Endodermal cell (in vitro differentiated cells): ENCODE data around the gene TCHHL1. TPM values are rescaled to one million over a fixed set of nuclear protein-coding genes. Genes with fewer than 3 reads are reported as not detected.

Experiments
- DNase-seq: peaks from one replicate; pipeline ENCODE4 v3.0.0-alpha.2; 2017
- H3K27ac ChIP-seq: 2 replicates; pipeline ENCODE4 v1.5.1; 2013; ENCODE audit warnings: mild to moderate bottlenecking, low read depth, low read length, moderate library complexity
- H3K27me3 ChIP-seq: 2 replicates; pipeline ENCODE4 v1.6.1; 2013; ENCODE audit warnings: mild to moderate bottlenecking, low read length, moderate library complexity; ENCODE audit not compliant: insufficient read depth, control insufficient read depth, poor library complexity, severe bottlenecking
- H3K36me3 ChIP-seq: 2 replicates; pipeline ENCODE4 v1.7.0; 2013; ENCODE audit warnings: mild to moderate bottlenecking, low read length, moderate library complexity; ENCODE audit not compliant: control insufficient read depth, insufficient read depth
- H3K4me1 ChIP-seq: one replicate; pipeline ENCODE4 v1.7.0; 2013; ENCODE audit warnings: low read length; ENCODE audit not compliant: control insufficient read depth, insufficient read depth
- H3K4me3 ChIP-seq: 2 replicates; pipeline ENCODE4 v1.5.1; 2013; ENCODE audit warnings: mild to moderate bottlenecking, low read length, moderate library complexity
- H3K9ac ChIP-seq: 2 replicates; pipeline ENCODE4 v1.6.1; 2013; ENCODE audit warnings: mild to moderate bottlenecking, low read length, moderate library complexity; ENCODE audit not compliant: poor library complexity, severe bottlenecking; ENCODE audit errors: extremely low read depth
- H3K9me3 ChIP-seq: 2 replicates; pipeline ENCODE4 v1.6.1; 2013; ENCODE audit warnings: mild to moderate bottlenecking, low read length, moderate library complexity; ENCODE audit not compliant: control insufficient read depth
- H3K27ac Mint-ChIP-seq: 2 replicates; pipeline ENCODE4 v1.8.0; 2020; ENCODE audit warnings: mixed read lengths
- H3K27me3 Mint-ChIP-seq: 2 replicates; pipeline ENCODE4 v1.8.0; 2021; ENCODE audit warnings: mild to moderate bottlenecking, mixed read lengths; ENCODE audit not compliant: insufficient read depth
- H3K36me3 Mint-ChIP-seq: 2 replicates; pipeline ENCODE4 v1.8.0; 2020; ENCODE audit warnings: low read depth, mixed read lengths
- H3K4me1 Mint-ChIP-seq: 2 replicates; pipeline ENCODE4 v1.8.0; 2020; ENCODE audit warnings: mixed read lengths
- H3K4me3 Mint-ChIP-seq: 2 replicates; pipeline ENCODE4 v1.8.0; 2020; ENCODE audit warnings: mild to moderate bottlenecking, moderate library complexity, mixed read lengths
- H3K9me3 Mint-ChIP-seq: 2 replicates; pipeline ENCODE4 v1.8.0; 2020; ENCODE audit warnings: mild to moderate bottlenecking, mixed read lengths
- CTCF ChIP-seq: fragments of 200-600 bp; sonication (generic); conservative IDR thresholded peaks from 2 replicates; pipeline ENCODE4 v1.5.0; 2021; ENCODE audit warnings: antibody characterized with exemption, mild to moderate bottlenecking
- WGBS, 2 experiments: methylation state at CpG; one replicate each; pipeline versions ENCODE4 v1.1.5 to v1.1.7; 2013; ENCODE audit warnings: missing lambda C conversion rate in 2 of 2, mixed read lengths in 1 of 2; ENCODE audit not compliant: insufficient coverage in 1 of 2, insufficient read length in 1 of 2; 5-methylcytosine and 5-hydroxymethylcytosine counted together
- total RNA-seq, 2 donors: library from RNA; stranded (reverse); fragmentation: NEBNext Ultra II Directional in 1 of 2; extraction: Animal tissue kit (Norgen Biotek cat#: 25700) in 1 of 2; gene quantifications; 2 replicates in 1 of 2; 3 replicates in 1 of 2; pipeline ENCODE4 v1.2.1, GENCODE V29; 2021

The TCHHL1 gene
- total RNA-seq, 2 donors from 2014 or later: not detected

- Mint-ChIP-seq H3K4me1 (peaks cover 35% of the 10 kb centered on the region), H3K9me3 (no peaks in the 10 kb centered on the region), H3K27ac (no peak overlapping the region), H3K27me3 (peaks cover 3% of the 10 kb centered on the region), H3K36me3 (no peaks in the 10 kb centered on the region), H3K4me3 (no peak overlapping the region)
- Histone ChIP-seq H3K4me3 (no peak overlapping the region), H3K36me3 (no peaks in the 10 kb centered on the region), H3K9ac (no peak overlapping the region), H3K27me3 (peaks cover 26% of the 10 kb centered on the region), H3K4me1 (peaks cover 8% of the 10 kb centered on the region), H3K27ac (no peak overlapping the region), H3K9me3 (no peaks in the 10 kb centered on the region)
- no peak for DNase-seq
- WGBS, 2 experiments: 91 to 100% methylated on average over 1 of the region's 1 CpG
- TF ChIP-seq CTCF: no peak
These were observed 49.4 kb downstream of the TCHHL1 start for GRCh38 chr1:152039461-152039860.

- peak; percentile 12 for DNase-seq
- peaks cover 3% of the 10 kb centered on the region for H3K27me3 Mint-ChIP-seq
- WGBS, 2 experiments: 82 to 92% methylated on average over 9 to 10 of the region's 10 CpGs
- no peak overlapping the region for H3K4me3 Mint-ChIP-seq
- H3K9me3 ChIP-seq: no peaks in the 10 kb centered on the region
- no peak overlapping the region for H3K27ac Mint-ChIP-seq
- peaks cover 32% of the 10 kb centered on the region for H3K4me1 Mint-ChIP-seq
- no peak overlapping the region for H3K4me3 ChIP-seq
- no peak overlapping the region for H3K27ac ChIP-seq
- H3K9ac ChIP-seq: no peak overlapping the region
- TF ChIP-seq CTCF: no peak
- peaks cover 26% of the 10 kb centered on the region for H3K27me3 ChIP-seq
- H3K9me3 Mint-ChIP-seq: no peaks in the 10 kb centered on the region
- H3K36me3 ChIP-seq: peaks cover 3% of the 10 kb centered on the region
- peaks cover under 1% of the 10 kb centered on the region for H3K36me3 Mint-ChIP-seq
- peaks cover 8% of the 10 kb centered on the region for H3K4me1 ChIP-seq
These were observed 50.0 kb downstream of the TCHHL1 start for GRCh38 chr1:152038871-152039270.

GRCh38 chr1:152036267-152037216 lies 52.3 kb downstream of the TCHHL1 start, which contains the start of gene S100A11:
Gene S100A11, minus strand, starts transcription at chr1:152037004. Its CDS starts 89 bp downstream, at chr1:152036915.
- peak within 1 kb of the TSS; percentile 84 for H3K4me3 Mint-ChIP-seq
- peaks cover 3% of the 10 kb centered on the region for H3K27me3 Mint-ChIP-seq
- no peaks in the 10 kb centered on the region for H3K9me3 Mint-ChIP-seq
- H3K36me3 Mint-ChIP-seq: peaks cover 20% of the 10 kb centered on the region
- peaks cover 34% of the 10 kb centered on the region for H3K4me1 Mint-ChIP-seq
- peak within 1 kb of the TSS; percentile 59 for H3K9ac ChIP-seq
- H3K27ac ChIP-seq: no peak within 1 kb of the TSS
- H3K36me3 ChIP-seq: peaks cover 22% of the 10 kb centered on the region
- peaks cover 23% of the 10 kb centered on the region for H3K27me3 ChIP-seq
- no peaks in the 10 kb centered on the region for H3K9me3 ChIP-seq
- peak within 1 kb of the TSS; percentile 91 for H3K4me3 ChIP-seq
- H3K4me1 ChIP-seq: peaks cover 8% of the 10 kb centered on the region
- DNase-seq: peak; percentile 91
- TF ChIP-seq CTCF: no peak
- 0 to 1% methylated on average over 13 to 52 of the region's 53 CpGs for WGBS, 2 experiments
- H3K27ac Mint-ChIP-seq: peak within 1 kb of the TSS; percentile 91
